GM18505 (cell line): Measurements from ENCODE around the gene MAP4K5.
A peak's percentile ranks its signal among the peaks of the same experiment; 100 is the strongest.

Experiments used
- ATAC-seq: cut with Tn5 transposase; IDR thresholded peaks from one replicate; pipeline ENCODE4 v1.9.1; 2021; ENCODE audit not compliant: unreplicated experiment
- POLR2A ChIP-seq: IDR thresholded peaks from 4 replicates; pipeline ENCODE4 v1.6.1; 2011; ENCODE audit warnings: borderline replicate concordance; ENCODE audit not compliant: insufficient read depth, insufficient read length; ENCODE audit errors: extremely low read depth

Gene MAP4K5

GRCh38 chr14:50397390-50398188 lies 134.8 kb downstream of the MAP4K5 start:
- no peak for ATAC-seq
- TF ChIP-seq POLR2A, result no peak

GRCh38 chr14:50396631-50397389 lies 135.6 kb downstream of the MAP4K5 start, which contains the start of gene CDKL1:
CDKL1 (minus strand) TSS chr14:50396881; CDS start chr14:50395868, 1,013 bp downstream.
- ATAC-seq, result peak; percentile 57
- TF ChIP-seq POLR2A, result no peak

GRCh38 chr14:50395448-50395847 lies 136.9 kb downstream of the MAP4K5 start:
- ATAC-seq, result no peak
- TF ChIP-seq POLR2A, result no peak

- TF ChIP-seq POLR2A, result no peak
- no peak for ATAC-seq
Measured at GRCh38 chr14:50394713-50395112, 137.7 kb downstream of the MAP4K5 start.

- no peak for ATAC-seq
- no peak for TF ChIP-seq POLR2A
Measured at GRCh38 chr14:50389668-50390441, 142.5 kb downstream of the MAP4K5 start.

GRCh38 chr14:50388256-50388931 lies 144.0 kb downstream of the MAP4K5 start:
- ATAC-seq, result no peak

GRCh38 chr14:50387548-50387947 lies 144.8 kb downstream of the MAP4K5 start:
- TF ChIP-seq POLR2A, result no peak
- no peak for ATAC-seq

More at GRCh38 chr14:50388256-50388931, 144.0 kb downstream of the MAP4K5 start:
- no peak for TF ChIP-seq POLR2A

- TF ChIP-seq POLR2A, result no peak
- no peak for ATAC-seq
Measured at GRCh38 chr14:50383618-50384225, 148.6 kb downstream of the MAP4K5 start.

- no peak for TF ChIP-seq POLR2A
- ATAC-seq, result no peak
Measured at GRCh38 chr14:50381823-50382287, 150.5 kb downstream of the MAP4K5 start.

- TF ChIP-seq POLR2A, result no peak
- ATAC-seq, result no peak
Measured at GRCh38 chr14:50381008-50381407, 151.4 kb downstream of the MAP4K5 start.

GRCh38 chr14:50380455-50380854 lies 151.9 kb downstream of the MAP4K5 start:
- no peak for ATAC-seq

GRCh38 chr14:50379563-50379962 lies 152.8 kb downstream of the MAP4K5 start:
- no peak for ATAC-seq

More at GRCh38 chr14:50380455-50380854, 151.9 kb downstream of the MAP4K5 start:
- no peak for TF ChIP-seq POLR2A

More at GRCh38 chr14:50379563-50379962, 152.8 kb downstream of the MAP4K5 start:
- no peak for TF ChIP-seq POLR2A
